Inferior parietal cortex (tissue), 1 donor: ENCODE measurements around the gene FBN2.
A peak's percentile ranks its signal among the peaks of the same experiment; 100 is the strongest.

Experiments
- DNase-seq: peaks from one replicate; pipeline ENCODE4 v3.0.0-alpha.2; 2016; ENCODE audit errors: extremely low spot score

Gene FBN2

GRCh38 chr5:128252756-128253155 is 285.3 kb downstream of the FBN2 start:
- no peak for DNase-seq

GRCh38 chr5:128252196-128252595 is 285.8 kb downstream of the FBN2 start:
- DNase-seq, result no peak

GRCh38 chr5:128245974-128246373 is 292.1 kb downstream of the FBN2 start:
- DNase-seq, result no peak

- no peak for DNase-seq
Measured at GRCh38 chr5:128243958-128244582, 294.0 kb downstream of the FBN2 start.

GRCh38 chr5:128241051-128241695 is 296.9 kb downstream of the FBN2 start:
- DNase-seq, result no peak

GRCh38 chr5:128237546-128237945 is 300.5 kb downstream of the FBN2 start:
- DNase-seq, result no peak

GRCh38 chr5:128237000-128237399 is 301.0 kb downstream of the FBN2 start:
- DNase-seq, result no peak

- no peak for DNase-seq
Measured at GRCh38 chr5:128236334-128236733, 301.7 kb downstream of the FBN2 start.

- no peak for DNase-seq
Measured at GRCh38 chr5:128234928-128235641, 303.0 kb downstream of the FBN2 start.

GRCh38 chr5:128228521-128228920 is 309.5 kb downstream of the FBN2 start:
- no peak for DNase-seq

GRCh38 chr5:128228008-128228407 is 310.0 kb downstream of the FBN2 start:
- DNase-seq, result no peak

GRCh38 chr5:128225245-128226030 is 312.6 kb downstream of the FBN2 start:
- no peak for DNase-seq

GRCh38 chr5:128224336-128224735 is 313.7 kb downstream of the FBN2 start:
- DNase-seq, result no peak

GRCh38 chr5:128220841-128221240 is 317.2 kb downstream of the FBN2 start:
- DNase-seq, result no peak

- no peak for DNase-seq
Measured at GRCh38 chr5:128216860-128217531, 321.0 kb downstream of the FBN2 start.

GRCh38 chr5:128216285-128216684 is 321.8 kb downstream of the FBN2 start:
- no peak for DNase-seq

- no peak for DNase-seq
Measured at GRCh38 chr5:128213833-128214232, 324.2 kb downstream of the FBN2 start.

GRCh38 chr5:128213340-128213739 is 324.7 kb downstream of the FBN2 start:
- peak; percentile 85 for DNase-seq

GRCh38 chr5:128212191-128212806 is 325.7 kb downstream of the FBN2 start:
- DNase-seq, result no peak

GRCh38 chr5:128208436-128208835 is 329.6 kb downstream of the FBN2 start:
- no peak for DNase-seq
